NCI-H2081 treated with DMSO at 0.1 percent for 48 hours (cell line): Measurements from ENCODE around the gene TRANK1.
"Not testable (repeated sequence)": the region's sequence is repeated elsewhere in the genome, so short reads cannot be mapped to it uniquely, and the experiment has no call there.

ENCODE experiments used
- DNase-seq: peaks from one replicate; lab custom pipeline; 2025; lab: John Stamatoyannopoulos, UW

The TRANK1 gene

GRCh38 chr3:36957063-36957462 lies 12.2 kb upstream of the TRANK1 start:
- no peak for DNase-seq

GRCh38 chr3:36956155-36956554 lies 11.3 kb upstream of the TRANK1 start:
- no peak for DNase-seq

DNA sequence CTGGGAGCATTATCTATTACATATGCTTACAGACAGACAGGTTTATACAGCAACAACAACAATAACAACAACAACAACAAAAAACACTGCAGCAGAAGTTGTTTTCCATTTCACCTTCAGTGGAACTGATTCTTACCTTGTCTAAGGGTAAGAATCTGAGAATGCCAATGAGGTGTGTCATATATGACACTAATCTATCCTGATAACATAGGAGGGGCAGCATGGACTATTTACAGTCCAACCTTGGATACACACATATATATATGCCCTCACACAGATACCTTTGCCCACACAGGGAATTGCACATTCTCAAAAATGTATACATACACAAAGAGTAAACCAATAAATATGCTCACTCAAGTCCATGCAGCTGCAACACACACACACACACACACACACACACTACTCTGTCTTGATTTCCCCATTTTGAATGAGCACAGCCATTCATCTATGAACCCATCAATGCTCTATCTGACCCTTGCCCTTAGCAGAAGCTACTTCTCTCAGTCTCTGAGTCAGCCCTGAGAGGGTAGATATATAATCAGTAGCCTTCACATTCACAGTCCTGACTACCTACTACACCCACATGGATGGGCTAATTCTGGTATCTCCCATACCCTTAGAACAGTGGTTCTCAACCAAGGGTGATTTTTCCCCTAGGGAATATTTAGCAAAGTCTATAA lies 9.7 kb upstream of the TRANK1 start:
- no peak for DNase-seq

DNA sequence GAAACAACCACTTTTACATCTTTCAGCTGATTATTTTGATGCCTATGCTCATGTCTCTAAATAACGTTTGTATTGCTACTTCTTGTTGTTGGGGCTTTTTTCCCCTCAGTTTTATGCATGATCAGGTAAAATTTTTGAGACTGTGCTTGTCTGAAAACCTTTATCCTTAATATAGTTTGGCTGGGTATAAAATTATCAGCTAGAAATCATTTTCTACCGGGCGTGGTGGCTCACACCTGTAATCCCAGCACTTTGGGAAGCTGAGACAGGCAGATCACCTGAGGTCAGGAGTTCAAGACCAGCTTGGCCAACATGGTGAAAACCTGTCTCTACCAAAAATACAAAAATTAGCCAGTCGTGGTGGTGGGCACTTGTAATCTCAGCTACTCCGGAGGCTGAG lies 3.0 kb upstream of the TRANK1 start:
- DNase-seq, result not testable (repeated sequence)

DNA sequence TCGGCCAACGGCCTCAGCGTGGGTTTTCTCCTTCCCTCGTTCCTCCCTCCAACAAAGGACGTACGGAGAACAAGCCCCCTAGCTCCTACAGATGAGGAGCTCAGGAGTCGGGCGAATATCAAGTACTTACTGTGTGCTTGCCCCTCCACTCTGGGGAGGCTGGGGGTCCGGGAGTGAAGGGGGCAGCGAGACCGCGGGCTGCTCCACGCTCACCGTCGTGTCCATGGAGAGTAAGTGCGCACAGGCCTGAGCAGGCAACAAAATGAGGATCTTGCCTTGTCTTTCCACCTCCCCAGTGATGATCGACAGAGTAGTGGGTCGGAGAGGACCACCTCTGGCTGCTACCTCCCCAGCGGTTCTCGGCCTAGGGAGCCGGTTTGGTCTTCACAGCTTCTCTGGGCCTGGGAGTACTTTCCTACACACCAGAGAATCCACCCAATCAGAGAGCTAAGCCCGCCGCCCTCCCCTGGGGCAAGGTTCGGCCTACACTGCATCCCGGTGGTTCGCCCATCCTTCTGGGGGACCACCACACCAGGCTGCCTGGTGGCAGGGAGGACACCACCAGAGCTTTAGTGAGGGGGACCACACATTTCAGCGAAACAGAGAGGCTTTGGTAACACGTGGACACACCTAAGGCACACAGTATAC lies 603 bp upstream of the TRANK1 start:
- no peak for DNase-seq

DNA sequence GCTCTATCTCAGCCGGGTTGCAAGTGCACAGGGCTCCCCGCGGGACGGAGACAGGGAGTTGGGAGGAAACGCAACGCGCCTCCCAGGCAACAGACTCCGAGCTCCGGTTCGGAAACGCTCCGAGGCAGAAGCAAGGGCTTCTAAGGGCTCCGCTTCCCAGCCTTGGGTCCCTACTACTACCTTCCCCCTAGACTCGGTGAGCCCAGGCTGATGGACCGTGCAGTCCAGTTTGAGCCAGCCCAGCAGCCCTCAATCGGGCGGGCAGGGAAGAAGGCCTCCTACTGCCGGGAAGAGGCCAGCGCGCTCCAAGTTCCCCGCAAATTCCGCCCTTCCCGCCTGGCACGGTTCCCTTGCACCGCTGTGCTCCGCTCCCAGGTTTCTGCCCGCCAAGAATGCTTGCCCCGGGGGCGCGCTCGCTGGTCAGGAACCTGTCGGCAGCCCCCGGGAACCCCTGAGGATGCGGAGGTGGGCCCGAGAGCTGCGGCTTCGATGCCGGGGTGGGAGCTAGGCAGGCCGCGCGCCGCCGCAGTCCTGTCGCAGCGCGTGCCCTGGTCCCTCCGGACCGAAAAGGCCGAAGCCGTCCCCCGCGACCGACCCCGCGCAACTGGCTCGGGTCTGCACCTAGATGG lies 728 bp downstream of the TRANK1 start:
- no peak for DNase-seq

DNA sequence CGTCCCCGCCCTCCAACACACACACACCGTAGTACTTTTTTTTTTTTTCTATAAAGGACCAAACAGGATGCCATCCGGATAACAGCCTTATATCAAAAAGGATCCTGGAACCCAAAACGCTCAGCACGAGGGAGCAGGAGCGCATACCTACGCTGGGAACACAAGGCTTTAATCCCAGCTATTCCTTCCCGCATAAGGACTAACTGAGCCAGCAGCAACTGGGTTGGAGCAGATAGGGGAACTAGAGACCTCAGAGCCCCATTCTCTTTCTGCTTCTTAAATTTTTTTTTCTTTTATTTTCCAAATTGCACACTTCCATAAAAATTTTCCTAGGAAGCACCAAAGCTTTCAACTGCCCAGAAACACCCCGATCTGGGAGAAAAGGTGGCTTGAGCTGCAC lies 1.3 kb downstream of the TRANK1 start:
- DNase-seq, result no peak

GRCh38 chr3:36942638-36943248 lies 2.1 kb downstream of the TRANK1 start:
- no peak for DNase-seq

- DNase-seq, result no peak
Measured at GRCh38 chr3:36941658-36942057, 3.2 kb downstream of the TRANK1 start.

DNA sequence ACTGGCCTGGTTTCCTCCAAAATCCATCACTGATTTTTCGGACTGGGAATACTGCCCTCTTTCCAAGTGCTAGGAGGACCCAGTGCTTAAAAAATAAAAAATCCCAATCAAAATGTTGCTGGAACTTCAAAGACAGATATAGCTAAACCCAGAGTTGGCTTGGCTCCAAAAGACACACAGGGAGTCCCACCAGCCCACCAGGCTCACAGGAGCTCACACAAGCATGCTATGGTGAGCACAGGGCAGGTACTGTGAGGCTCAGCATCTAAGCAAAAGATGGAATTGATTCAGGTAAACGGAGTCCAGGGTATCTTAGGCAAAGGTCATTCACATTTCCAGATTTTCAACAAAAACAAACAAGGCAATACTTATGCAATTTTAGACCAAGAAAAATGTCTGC lies 3.7 kb downstream of the TRANK1 start:
- no peak for DNase-seq

DNA sequence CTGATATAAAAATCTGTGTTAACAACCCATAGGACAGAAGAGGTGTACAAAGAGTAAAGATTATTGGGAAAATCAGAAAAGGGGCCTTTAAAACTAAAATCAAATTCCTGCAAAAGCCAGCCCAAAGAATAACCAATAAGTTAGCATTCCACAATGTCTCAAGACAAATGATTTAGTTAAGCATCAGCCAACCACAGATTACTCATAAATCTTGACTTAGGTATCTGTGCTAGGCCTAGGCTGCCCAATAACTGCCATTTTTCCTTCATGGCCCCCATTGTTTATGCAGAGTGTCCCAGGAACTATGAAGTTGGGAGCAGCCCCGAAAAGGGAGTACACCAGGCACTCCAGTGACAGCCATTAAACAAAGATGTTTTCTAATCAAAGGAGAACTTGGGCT lies 7.4 kb downstream of the TRANK1 start:
- no peak for DNase-seq

DNA sequence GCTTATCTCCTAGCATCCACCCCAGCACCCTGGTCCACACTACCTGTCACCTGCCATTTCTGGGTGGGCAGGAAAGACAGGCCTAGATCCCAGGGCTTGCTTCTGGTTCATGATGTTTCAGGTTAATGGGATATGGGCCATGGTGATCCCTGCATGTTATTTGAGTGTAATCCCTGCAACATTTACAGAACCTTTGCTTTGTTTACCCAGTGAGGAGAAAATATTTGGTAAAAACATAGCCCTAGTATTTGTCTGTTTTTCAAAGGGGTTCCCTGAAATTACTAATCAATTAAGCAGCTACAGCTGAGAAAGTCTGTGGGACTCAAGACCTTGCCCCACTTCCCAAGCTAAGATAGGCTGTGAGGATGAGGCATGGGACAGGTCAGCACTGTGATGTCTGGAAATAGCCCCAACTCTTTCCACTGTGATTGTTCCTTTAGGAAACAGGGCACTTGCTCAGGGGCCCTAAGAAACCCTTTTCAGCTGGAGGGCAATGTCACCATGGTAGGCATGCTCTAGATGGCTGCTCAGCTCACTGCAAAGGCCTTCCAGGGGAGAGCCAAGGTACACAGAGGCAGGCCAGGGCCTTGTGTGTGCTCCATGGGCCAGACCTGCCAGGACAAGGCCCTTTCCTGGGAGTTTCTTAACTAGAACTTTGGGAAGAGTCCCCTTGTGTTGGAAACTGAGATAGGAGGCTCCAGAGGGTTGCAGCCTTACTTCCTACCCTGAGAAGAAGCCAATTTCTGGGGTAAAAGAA lies 11.1 kb downstream of the TRANK1 start:
- no peak for DNase-seq

DNA sequence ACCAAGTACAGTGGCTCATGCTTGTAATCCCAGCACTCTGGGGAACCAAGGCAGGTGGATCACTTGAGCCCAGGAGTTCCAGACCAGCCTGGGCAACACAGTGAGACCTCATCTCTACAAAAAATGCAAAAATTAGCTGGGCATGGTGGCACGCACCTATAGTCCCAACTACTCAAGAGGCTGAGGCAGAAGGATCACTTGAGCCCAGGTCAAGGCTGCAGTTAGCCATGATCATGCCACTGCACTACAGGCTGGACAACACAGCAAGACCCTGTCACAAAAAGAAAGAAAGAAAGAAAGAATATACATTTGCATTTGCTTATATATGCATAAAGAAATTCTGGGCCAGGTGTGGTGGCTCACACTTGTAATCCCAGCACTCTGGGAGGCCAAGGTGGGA lies 13.4 kb downstream of the TRANK1 start:
- not testable (repeated sequence) for DNase-seq

- no peak for DNase-seq
Measured at GRCh38 chr3:36928220-36928619, 16.6 kb downstream of the TRANK1 start.

DNA sequence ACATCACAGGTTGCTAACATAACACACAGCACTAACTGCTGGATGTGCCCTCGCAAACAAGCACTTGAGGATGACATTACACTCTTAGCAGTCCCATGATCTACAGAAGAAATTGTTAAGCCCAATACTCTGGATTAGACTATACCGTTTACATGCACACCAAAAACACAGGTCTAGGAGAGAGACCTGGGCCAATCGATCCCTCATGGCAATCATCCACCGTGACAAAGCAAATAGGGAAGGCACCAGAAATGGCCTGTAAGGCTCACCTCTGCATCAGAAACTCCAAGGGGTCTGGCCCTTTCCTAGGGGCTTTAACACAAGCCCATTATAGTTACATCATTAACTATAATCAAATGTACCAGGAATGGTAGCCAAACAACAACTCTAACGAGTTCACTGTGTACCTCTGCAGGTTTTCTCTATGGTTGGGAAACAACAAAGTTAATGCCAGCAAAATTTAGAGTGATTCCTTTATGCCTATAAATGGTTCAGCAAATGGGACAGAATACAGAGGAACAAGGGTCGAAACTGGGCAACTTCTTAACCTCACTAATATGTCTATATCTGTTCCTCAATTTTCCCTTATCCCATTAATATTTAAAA lies 18.5 kb downstream of the TRANK1 start:
- no peak for DNase-seq

- DNase-seq, result no peak
Measured at GRCh38 chr3:36924744-36925521, 19.9 kb downstream of the TRANK1 start.

DNA sequence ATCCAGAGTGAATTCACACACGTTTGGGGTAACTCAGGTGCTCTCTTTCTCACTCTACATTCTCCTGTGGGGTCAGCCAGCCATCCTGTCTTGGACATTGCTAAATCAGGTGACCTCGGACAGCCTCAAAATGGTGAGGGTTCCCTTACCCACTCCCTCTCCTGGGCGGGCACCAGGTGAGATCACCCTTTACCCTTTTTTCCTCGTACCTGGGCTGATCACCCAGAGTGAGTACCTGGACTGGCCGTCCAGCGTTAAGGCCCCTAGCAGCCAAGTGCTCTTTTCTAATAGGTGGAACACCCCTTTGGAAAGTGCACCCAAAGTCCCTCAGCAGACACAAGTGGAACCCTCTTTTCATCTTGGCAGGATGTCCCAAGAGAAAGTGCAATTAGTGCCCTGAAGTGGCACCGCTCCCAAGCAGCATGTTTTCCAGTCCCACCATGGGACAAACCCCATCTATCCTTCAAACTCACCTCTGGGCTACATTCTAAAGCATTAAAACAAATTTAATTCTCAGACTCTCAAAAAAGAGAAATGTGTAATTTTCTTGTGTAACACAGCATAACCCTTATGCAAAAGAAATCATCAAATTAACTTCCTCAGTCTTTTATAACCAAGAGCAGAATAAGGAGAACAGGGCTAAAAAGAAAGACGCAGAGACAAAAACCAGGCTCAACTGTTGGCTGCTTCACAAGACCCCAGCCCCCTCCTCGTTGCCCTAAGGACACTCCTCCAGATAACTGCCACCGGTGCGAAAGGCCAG lies 20.7 kb downstream of the TRANK1 start:
- no peak for DNase-seq

DNA sequence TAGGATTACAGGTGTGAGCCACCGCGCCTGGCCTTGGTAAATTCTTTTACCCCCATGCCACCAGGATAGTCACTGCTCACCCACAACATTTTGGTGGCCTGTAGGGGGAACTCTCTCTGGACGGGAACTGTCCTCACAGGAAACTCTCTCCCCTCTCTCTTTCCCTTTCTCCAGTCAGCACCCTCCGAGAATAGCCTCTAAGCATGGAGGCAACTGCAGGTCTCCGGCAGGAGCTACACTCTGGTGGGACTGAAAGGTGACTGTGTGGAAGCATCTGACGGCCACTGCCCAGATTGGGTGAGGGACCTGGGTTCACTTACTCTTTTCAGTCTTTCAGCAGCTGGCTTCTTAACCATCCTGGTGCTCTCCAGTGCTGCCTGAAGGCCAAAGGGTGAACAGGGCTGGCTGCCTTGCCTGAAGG lies 21.3 kb downstream of the TRANK1 start:
- no peak for DNase-seq

DNA sequence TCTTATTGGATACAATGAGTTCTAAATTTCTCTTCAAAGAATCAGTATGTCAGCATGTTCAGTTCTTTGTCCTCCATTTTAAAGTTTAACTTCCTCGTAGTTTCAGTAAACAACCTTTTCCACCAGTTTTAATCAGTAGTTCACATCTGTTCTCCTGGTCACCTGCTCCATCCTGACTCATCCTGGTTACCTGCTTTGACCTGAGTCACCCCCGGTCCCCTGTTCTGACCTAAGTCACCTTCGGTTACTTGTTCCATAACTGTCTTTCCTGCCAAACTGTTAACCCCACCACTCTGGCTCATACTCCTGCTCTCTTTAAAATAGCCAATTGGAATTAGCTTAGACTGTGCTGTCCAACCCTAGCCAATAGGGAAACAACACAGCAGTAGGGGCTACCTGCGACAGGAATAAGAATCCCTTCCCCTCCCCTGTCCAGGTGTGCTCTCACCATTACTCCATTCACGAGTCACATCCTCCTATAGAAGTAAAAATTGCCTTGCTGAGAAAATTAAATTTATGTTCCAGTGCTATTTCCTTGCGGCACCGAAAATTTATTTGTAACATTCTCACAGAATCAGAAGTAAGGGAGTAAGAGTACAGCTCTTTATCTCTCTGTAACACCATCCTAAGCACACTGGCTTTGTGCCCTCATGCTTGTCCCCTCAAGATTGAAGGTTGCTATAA lies 23.8 kb downstream of the TRANK1 start:
- no peak for DNase-seq
